Suprapubic skin (tissue), 4 donors: ENCODE measurements around the gene PRDM13. TPM values are rescaled to one million over a fixed set of nuclear protein-coding genes. Genes with fewer than 3 reads are reported as not detected.

ENCODE experiments used
- DNase-seq, 2 donors: peaks; one replicate each; pipeline ENCODE4 v3.0.0-alpha.2; 2019; ENCODE audit warnings: low spot score in 2 of 2
- H3K27ac ChIP-seq: fragments of 200-600 bp; sonication (generic); one replicate; pipeline ENCODE4 v1.5.1; 2019
- H3K27me3 ChIP-seq: fragments of 200-600 bp; sonication (generic); one replicate; pipeline ENCODE4 v1.5.1; 2019
- H3K36me3 ChIP-seq: fragments of 200-600 bp; sonication (generic); one replicate; pipeline ENCODE4 v1.5.1; 2019
- H3K4me1 ChIP-seq: fragments of 200-600 bp; sonication (generic); one replicate; pipeline ENCODE4 v1.5.1; 2019
- H3K4me3 ChIP-seq: fragments of 200-600 bp; sonication (generic); one replicate; pipeline ENCODE4 v1.5.1; 2019; ENCODE audit warnings: mild to moderate bottlenecking
- H3K9me3 ChIP-seq: fragments of 200-600 bp; sonication (generic); one replicate; pipeline ENCODE4 v1.5.1; 2019
- CTCF ChIP-seq, 2 donors: fragments of 200-600 bp in 1 of 2; fragments of 450-650 bp in 1 of 2; sonication (generic) in 1 of 2; IDR thresholded peaks; one replicate each; pipeline ENCODE4 v1.5.1; 2016 to 2019; ENCODE audit warnings: antibody characterized with exemption in 2 of 2, mild to moderate bottlenecking in 1 of 2, moderate library complexity in 1 of 2
- EP300 ChIP-seq: sonication (generic); formaldehyde crosslinking; IDR thresholded peaks from one replicate; pipeline ENCODE4 v1.6.1; 2017; ENCODE audit warnings: antibody characterized with exemption
- POLR2A ChIP-seq, 2 donors: fragments of 450-650 bp; IDR thresholded peaks; one replicate each; pipeline ENCODE4 v1.6.1; 2017; ENCODE audit warnings: antibody characterized with exemption in 2 of 2, mild to moderate bottlenecking in 2 of 2, moderate library complexity in 2 of 2
- POLR2AphosphoS5 ChIP-seq, 3 donors: sonication (generic); formaldehyde crosslinking; IDR thresholded peaks; one replicate each; pipeline ENCODE4 v1.6.1; 2017; ENCODE audit warnings: antibody characterized with exemption in 3 of 3
- WGBS: methylation state at CpG from one replicate; pipeline ENCODE4 v1.1.5; 2018; 5-methylcytosine and 5-hydroxymethylcytosine counted together
- total RNA-seq, 4 donors: library from RNA; depleted of rRNA; stranded (reverse); fragments of >200 nt; gene quantifications; one replicate each; pipeline ENCODE4 v1.1.0, GENCODE V29; 2016

PRDM13 gene
- total RNA-seq, 4 donors from 2014 or later, result not detected

- no peak for TF ChIP-seq EP300
- TF ChIP-seq CTCF (IDR thresholded peaks at IDR 0.05), result no peak
- no peak for TF ChIP-seq POLR2A (IDR thresholded peaks at IDR 0.05)
- no peak for TF ChIP-seq POLR2AphosphoS5 (IDR thresholded peaks at IDR 0.05)
- H3K4me1 ChIP-seq, result peaks cover 29% of the 10 kb centered on the region
- H3K27ac ChIP-seq, result no peak overlapping the region
- no peaks in the 10 kb centered on the region for H3K9me3 ChIP-seq
- DNase-seq, result no peak
- H3K27me3 ChIP-seq, result peaks cover 98% of the 10 kb centered on the region
- peak overlapping the region; percentile 65 for H3K4me3 ChIP-seq
- H3K36me3 ChIP-seq, result no peaks in the 10 kb centered on the region
- 12% methylated on average over 43 of the region's 56 CpGs for WGBS
Measured at GRCh38 chr6:99612551-99613408, 6.1 kb downstream of the PRDM13 start.

- no peaks in the 10 kb centered on the region for H3K9me3 ChIP-seq
- TF ChIP-seq CTCF (IDR thresholded peaks at IDR 0.05) (peak in 1 of 2 donors; percentile 38), POLR2AphosphoS5 (IDR thresholded peaks at IDR 0.05) (no peak), POLR2A (IDR thresholded peaks at IDR 0.05) (no peak), EP300 (no peak)
- WGBS, result 0% methylated on average over 1 of the region's 37 CpGs
- no peak for DNase-seq
- H3K36me3 ChIP-seq, result no peaks in the 10 kb centered on the region
- no peak overlapping the region for H3K27ac ChIP-seq
- peak overlapping the region; percentile 65 for H3K4me3 ChIP-seq
- H3K27me3 ChIP-seq, result peaks cover 98% of the 10 kb centered on the region
- H3K4me1 ChIP-seq, result peaks cover 28% of the 10 kb centered on the region
Measured at GRCh38 chr6:99613409-99613704, 6.7 kb downstream of the PRDM13 start.

GRCh38 chr6:99613705-99614429, 7.2 kb downstream of the PRDM13 start:
- Histone ChIP-seq H3K27me3 (peaks cover 98% of the 10 kb centered on the region), H3K36me3 (no peaks in the 10 kb centered on the region), H3K9me3 (no peaks in the 10 kb centered on the region), H3K4me1 (peaks cover 28% of the 10 kb centered on the region), H3K27ac (no peak overlapping the region), H3K4me3 (peak overlapping the region; percentile 65)
- no peak for DNase-seq
- TF ChIP-seq POLR2A (IDR thresholded peaks at IDR 0.05) (no peak), POLR2AphosphoS5 (IDR thresholded peaks at IDR 0.05) (no peak), EP300 (no peak), CTCF (IDR thresholded peaks at IDR 0.05) (no peak)
- WGBS, result no CpG with 5 or more reads among the region's 82 CpGs

- DNase-seq, result no peak
- Histone ChIP-seq H3K9me3 (no peaks in the 10 kb centered on the region), H3K4me1 (peaks cover 32% of the 10 kb centered on the region), H3K4me3 (peak overlapping the region; percentile 65), H3K27ac (no peak overlapping the region), H3K36me3 (no peaks in the 10 kb centered on the region), H3K27me3 (peaks cover 98% of the 10 kb centered on the region)
- WGBS, result 8% methylated on average over 27 of the region's 55 CpGs
- TF ChIP-seq POLR2AphosphoS5 (IDR thresholded peaks at IDR 0.05) (no peak), EP300 (no peak), POLR2A (IDR thresholded peaks at IDR 0.05) (no peak), CTCF (IDR thresholded peaks at IDR 0.05) (no peak)
Measured at GRCh38 chr6:99614430-99615186, 8.0 kb downstream of the PRDM13 start.
